Right ventricle myocardium superior (tissue), 1 donor: ENCODE results near the gene POF1B. TPM values are rescaled to one million over a fixed set of nuclear protein-coding genes. Genes with fewer than 3 reads are reported as not detected.
A peak's percentile ranks its signal among the peaks of the same experiment; 100 is the strongest.
"Not testable (repeated sequence)": the region's sequence is repeated elsewhere in the genome, so short reads cannot be mapped to it uniquely, and the experiment has no call there.

Experiments
- ATAC-seq: fragments of 200-7000 bp; cut with Tn5 transposase; one replicate; pipeline ENCODE4 v1.9.1; 2020; ENCODE audit warnings: mild to moderate bottlenecking; ENCODE audit not compliant: poor library complexity
- DNase-seq: peaks from one replicate; pipeline ENCODE4 v3.0.0-alpha.2; 2020
- intact Hi-C: fragments of 100-400 bp; cut with DNase I; formaldehyde crosslinking; loops from one replicate; pipeline ENCODE4 v1.11.2; 2022
- long read RNA-seq: library from polyadenylated mRNA; unstranded; transcript quantifications from one replicate; pipeline ENCODE4 v2.0.0, GENCODE V29; 2021
- total RNA-seq: library from RNA; stranded (reverse); fragmentation: NEBNext Ultra II Directional; extraction: Animal tissue kit (Norgen Biotek cat#: 25700); gene quantifications from one replicate; pipeline ENCODE4 v1.2.1, GENCODE V29; 2021
- donor health status: DM: no; HTN: yes; CAD: no; lungs with severe emphysema.

The POF1B gene, protein sequence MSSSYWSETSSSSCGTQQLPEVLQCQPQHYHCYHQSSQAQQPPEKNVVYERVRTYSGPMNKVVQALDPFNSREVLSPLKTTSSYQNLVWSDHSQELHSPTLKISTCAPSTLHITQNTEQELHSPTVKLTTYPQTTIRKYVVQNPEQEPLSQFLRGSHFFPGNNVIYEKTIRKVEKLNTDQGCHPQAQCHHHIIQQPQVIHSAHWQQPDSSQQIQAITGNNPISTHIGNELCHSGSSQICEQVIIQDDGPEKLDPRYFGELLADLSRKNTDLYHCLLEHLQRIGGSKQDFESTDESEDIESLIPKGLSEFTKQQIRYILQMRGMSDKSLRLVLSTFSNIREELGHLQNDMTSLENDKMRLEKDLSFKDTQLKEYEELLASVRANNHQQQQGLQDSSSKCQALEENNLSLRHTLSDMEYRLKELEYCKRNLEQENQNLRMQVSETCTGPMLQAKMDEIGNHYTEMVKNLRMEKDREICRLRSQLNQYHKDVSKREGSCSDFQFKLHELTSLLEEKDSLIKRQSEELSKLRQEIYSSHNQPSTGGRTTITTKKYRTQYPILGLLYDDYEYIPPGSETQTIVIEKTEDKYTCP
- total RNA-seq = 1.2 TPM
- long read RNA-seq, partial matches to known transcripts = 0 of 1 reads
- long read RNA-seq, other reads (novel, unspliced or antisense) = 0 of 1 reads

DNA sequence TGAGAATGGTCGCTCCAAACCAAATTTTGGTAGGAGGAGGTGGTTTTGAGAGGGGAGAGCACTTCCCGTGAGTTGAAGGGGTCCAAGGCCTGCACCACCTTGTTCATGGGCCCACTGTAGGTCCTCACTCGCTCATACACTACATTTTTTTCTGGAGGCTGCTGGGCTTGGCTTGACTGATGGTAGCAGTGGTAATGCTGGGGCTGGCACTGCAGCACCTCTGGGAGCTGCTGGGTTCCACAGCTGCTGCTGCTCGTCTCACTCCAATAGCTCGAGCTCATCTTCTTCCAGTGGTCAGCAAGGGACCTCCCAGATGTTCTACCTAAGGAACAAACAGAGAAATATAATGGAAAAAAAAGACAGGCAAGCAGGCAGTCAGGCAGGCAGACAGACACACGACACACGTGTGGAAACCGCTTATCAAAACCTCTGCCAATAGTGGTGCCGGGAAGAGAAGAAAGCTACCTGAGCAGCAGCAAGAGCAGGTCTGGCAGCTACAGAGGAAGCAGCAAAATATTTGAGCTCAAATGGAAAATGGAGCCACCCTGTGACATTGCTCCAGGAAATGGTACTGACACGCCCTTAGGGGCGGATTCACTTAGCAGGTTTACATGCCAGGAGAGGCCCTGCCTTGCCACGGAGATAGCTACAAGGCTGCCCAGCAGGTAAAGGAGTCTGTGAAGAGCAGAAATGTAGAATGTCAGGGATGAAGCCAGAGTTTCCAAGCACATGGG is at the start of gene POF1B:
POF1B (minus strand) TSS at position 492 of the 734 bp plus-strand sequence; CDS start at position 281, 211 bp downstream.
- ATAC-seq (no peak), DNase-seq (no peak)
- intact Hi-C loops = no loop called here

DNA sequence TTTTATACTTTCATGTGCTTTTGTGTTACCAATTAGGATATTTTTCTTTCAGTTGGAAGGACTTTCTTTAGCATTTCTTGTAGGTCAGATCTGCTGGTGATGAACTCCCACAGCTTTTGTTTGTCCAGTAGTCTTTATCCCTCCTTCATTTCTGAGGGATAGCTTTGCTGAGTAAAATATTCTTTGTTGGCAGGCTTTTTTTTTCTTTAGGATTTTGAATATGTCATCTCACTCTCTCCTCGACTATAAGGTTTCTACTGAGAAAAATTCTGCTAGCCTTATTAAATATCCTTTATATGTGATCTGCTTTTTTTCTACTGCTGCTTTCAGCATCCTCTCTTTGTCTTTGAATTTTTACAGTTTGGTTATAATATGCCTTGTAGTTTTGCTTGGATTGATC is 49.6 kb upstream of the POF1B start:
- intact Hi-C loops = no loop called here
- DNase-seq = no peak
- ATAC-seq = no peak

DNA sequence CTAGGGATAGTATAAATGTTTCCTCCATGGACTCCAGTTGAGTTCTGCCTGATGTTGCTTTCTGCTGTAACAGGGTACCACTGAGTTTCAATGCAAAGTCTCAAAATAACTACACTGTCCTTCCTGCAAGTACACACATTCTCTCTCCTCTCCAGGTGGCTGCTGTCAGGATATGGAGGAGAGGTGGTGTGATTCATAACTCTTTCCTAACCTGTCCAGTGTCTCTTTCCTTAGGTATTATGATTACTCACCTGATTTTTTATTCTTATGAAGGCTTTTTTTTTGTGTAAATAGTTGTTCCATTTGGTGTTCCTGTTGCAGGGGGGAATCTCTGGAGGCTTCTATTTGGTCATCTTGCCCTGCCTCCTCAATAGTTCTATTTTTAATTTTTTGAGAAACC is 39.8 kb upstream of the POF1B start:
- no peak for ATAC-seq
- intact Hi-C loops = no loop called here
- no peak for DNase-seq

DNA sequence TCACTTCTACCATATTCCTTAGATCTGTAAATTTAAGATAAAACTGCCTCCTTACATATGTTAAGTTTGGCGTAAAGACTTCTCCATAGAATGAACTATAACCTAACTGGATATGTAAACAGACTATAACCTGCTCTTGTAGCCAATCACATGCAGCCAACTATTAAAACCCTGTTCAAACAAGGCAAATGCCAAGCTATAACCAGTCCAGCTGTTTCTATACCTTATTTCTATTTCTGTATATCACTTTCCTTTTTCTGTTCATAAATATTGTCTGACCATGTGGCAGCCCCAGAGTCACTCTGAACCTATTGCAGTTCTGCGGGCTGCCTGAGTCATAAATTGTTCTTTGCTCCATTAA is 12.4 kb upstream of the POF1B start:
- intact Hi-C loops = no loop called here
- DNase-seq = no peak
- ATAC-seq = no peak

DNA sequence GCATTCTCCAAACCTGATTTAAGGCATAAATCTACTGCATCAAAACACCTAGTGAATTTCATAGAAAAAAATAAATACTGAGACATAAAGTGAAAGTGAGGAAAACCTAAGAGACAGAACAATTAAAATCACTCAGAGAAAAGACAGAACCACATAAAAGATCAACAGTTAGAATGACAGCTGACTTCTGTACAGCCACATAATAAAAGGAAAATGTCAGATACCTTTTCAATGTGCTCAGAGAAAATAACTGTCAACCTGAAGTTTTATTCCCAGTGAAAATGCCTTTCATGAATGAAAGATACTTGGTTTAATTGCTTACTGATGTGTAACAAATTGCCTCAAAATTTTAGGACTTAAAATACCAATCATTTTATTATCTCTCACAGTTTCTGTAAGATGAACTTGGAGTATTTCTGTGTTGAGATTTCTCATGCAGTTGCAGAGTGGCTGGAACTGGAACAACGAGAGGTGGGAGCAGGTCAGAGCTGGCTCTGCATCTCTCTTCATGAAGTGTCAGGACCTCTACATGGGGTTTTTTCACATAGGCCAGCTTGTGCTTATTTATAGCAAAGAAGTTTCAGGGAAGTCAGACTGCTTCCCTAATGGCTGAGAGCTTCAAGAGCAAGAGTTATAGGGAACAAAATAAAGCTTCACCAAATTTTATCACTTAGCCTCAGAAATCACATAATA is 11.9 kb upstream of the POF1B start:
- intact Hi-C loops = no loop called here
- DNase-seq (no peak), ATAC-seq (no peak)

DNA sequence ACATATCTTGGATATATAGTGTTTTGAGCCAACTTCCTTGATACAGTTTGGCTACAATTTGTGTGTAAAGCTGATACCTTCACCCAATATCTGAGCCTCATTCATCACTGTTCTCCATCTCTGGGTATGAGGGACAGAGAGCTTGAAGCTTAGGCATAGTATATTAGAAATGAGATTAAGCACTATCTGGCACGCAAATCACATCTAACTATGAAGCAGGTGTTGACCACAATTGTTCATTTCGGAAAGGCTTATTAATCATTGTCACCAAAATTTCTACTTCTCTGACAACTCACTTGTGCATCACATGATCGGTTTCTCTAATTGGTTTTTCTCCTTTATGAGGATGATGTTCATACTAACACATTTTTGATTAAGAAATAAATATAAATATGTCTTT is 2.1 kb upstream of the POF1B start:
- DNase-seq = no peak
- intact Hi-C loops = no loop called here
- ATAC-seq = no peak

DNA sequence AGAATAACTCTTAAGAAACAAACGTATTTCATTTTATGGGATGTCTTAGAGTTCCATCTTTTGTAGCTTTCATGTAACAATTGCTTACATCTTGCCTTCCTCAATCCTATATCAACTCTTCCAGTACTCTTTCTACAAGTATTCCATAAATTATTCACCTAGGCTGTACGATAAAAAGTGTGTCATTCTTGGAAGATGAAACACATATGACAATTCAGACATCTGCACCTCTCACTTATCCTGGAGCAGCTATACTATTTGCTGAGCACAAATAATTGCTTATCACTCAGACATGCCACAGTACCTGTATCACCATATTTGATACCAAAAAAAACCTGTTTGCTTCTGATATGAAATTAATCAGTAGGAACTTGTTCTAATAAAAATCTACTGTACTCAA is 1.0 kb downstream of the POF1B start:
- intact Hi-C loops = no loop called here
- DNase-seq = no peak
- no peak for ATAC-seq

DNA sequence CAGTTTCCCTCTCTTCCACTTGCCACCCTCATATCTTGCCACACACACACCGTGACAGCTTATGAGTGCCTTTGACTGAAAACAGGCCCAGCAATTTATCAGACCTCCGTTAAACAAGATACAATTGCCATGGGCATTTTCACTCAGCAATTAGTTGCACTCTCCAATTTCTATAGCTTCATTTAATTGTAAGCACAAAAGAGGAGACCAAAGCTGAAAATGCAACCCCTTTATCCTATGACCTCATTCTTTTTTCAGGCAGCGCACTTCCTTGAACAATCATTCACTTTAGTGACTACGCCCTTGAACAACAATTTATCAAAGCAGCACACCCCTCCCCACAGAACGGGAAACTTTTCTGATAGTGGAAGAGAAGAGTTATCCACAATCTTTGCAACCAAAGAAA is 4.1 kb downstream of the POF1B start:
- ATAC-seq = peak; percentile 58
- DNase-seq = no peak
- intact Hi-C loops = no loop called here

DNA sequence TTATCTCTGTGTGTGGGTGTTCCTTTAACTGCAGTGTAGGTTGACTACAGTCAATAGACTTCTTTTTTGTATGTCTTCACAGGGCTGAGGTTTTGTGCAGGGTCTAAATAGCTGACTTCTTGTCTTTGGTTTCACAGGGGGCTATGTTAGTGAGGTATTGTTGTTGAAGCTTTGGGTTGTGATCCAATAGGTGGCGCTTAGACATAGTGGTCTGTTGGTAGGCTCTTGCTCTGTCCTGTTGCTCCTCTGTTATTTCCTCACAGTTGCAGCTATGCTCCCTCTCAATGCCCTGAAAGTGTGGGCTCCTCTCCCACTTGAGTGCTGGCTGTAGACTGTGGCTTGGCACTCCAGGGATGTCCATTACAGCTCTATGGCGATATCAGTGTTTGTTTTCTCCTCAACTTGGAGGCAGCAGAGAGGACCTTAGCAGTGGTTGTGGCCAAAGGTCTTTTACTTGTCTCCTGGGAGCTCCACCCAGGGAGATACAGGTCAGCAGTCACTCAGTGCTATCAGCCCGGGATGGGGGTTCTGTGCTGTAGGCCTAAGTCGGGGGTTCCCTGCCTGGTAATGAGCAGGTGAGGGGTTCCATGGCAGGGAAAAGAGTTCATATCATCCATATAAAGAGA is 14.0 kb downstream of the POF1B start:
- intact Hi-C loops = no loop called here
- no peak for DNase-seq
- no peak for ATAC-seq

DNA sequence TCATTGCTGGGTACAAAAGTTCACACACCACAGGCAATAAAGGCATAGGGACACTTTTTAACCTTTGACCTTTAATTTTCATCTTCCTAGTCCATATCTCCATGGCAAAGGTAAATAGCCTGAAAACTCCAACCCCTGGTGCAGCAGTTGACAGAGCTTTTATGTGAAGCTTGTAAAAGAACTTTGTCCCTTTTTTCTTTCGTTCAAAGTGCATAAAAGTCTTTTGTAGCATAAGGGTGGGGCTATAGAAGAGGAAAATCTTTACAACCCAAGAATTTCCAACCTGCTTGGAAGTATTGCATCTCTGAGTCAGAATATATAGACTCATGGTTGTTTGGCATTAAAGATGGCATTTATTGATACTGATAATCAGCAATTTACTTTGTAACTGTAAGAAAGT is 20.4 kb downstream of the POF1B start:
- no peak for ATAC-seq
- no peak for DNase-seq
- intact Hi-C loops = no loop called here

DNA sequence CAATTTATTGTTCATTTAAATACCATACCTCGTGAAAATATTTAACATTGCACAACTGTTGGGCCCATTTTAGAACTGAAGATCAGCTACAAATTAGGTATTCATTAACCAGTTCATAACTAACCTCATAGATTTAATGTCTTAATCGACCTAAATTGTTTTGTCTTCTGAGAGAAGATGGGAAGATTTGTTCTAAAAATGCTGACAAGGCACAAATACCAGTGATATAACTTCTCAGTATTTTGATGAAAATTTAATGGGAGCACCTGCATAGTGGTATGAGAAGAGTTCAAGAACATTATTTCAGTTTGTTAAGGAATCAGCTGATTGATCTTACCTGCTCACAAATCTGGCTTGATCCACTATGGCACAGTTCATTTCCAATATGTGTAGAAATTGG is 33.9 kb downstream of the POF1B start:
- no peak for DNase-seq
- no peak for ATAC-seq
- intact Hi-C loops = no loop called here

DNA sequence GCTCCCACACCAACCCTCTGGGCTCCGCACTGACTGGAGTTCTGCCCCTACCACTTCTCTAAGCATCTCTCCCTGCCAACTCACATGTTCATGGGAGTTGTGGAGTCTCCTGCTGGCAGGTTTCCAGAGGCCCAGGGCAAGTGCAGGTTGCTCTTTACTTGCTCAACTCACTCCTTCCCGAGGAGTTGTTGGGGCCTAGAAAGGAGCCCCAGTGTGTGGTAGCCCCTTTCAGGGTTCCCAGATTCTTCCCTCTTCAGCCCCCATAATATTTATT is 52.5 kb downstream of the POF1B start:
- ATAC-seq (no peak), DNase-seq (no peak)
- intact Hi-C loops = no loop called here

DNA sequence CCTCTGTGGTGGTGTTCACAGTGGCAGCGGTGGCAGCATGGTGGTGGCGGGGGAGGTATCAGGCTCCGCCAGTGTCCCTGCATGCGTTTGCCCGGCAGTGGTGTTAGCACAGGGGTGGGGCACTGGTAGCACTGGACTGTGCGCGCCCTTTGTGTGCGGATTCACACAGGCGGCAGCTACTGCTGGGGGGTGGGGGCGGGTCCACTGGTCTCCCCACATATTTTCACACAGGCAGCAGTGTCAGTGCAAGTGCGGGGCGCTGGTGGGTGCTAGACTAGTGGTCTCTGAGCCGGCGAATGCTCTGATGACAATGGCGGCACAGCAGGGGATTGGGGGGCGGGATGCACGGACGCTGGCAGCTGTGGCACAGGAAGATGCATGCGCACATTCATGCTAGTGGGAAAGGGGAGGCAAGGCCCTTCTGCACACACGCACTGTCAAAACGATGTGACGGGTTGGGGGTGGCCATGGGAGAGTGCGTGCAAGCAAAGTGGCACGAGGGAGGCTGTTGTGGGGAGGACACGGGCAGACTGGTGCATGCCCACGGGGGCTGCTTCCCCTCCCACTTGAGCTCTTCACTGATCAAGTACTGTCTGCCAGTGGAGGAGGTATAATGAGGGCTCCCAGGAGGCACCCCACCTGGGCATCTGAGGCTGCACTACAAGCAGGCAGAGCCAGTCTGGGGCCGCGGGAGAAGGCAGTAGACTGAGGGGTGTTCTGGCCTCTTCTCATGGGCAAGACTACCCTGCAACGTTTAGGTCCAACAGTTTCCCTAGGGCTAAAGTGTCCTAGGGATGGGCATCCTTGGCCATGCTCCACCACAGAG is 53.0 kb downstream of the POF1B start:
- intact Hi-C loops = no loop called here
- ATAC-seq (no peak), DNase-seq (no peak)

DNA sequence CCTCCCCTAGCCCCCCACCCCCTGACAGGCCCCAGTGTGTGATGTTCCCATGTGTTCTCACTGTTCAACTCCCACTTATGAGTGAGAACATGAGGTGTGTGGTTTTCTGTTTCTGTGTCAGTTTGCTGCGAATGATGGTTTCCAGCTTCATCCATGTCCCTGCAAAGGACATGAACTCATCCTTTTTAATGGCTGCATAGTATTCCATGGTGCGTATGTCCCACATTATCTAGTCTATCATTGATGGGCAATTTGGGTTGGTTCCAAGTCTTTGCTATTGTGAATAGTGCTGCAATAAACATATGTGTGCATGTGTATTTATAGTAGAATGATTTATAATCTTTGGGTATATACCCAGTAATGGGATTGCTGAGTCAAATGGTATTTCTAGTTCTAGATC is 68.1 kb downstream of the POF1B start:
- DNase-seq, ATAC-seq, intact Hi-C loops: not testable (repeated sequence)

DNA sequence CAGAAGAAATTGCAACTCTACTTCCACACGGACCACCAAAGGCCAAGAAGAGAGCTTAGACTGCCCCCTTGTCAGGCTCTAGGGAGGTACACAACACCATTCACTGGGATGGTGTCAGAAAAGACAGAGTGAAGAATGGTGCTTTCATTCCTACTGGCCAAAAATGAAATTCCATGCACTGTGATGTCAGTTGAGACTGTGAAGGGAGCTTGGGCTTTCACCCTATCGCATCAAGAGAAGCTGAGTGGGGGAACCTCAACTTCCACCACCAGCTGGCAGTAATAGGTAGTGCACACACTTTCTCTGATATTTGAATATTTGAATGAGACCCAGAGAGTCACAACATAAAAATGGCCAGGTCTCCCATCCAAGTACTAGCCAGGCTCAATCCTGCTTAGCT is 69.7 kb downstream of the POF1B start:
- ATAC-seq = no peak
- intact Hi-C loops = no loop called here
- DNase-seq = no peak

DNA sequence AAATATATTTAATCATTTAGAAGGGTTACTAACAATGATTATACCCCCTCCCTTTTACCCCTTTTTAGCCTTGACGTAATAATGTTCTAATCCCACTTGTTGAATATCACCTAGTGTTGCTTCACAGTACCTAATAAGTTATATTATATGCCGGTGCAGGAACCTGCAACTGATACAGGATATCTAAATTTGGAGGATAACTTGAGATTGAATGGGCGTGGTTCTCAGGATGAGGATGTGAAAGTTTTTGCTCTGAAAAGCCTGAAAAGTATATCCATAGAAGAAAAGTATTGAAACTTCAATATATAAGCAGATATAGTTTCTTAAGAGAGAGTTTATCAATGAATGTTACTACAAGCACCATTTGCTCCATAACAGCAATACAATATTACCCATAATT is 75.9 kb downstream of the POF1B start:
- DNase-seq (no peak), ATAC-seq (no peak)
- intact Hi-C loops = no loop called here

DNA sequence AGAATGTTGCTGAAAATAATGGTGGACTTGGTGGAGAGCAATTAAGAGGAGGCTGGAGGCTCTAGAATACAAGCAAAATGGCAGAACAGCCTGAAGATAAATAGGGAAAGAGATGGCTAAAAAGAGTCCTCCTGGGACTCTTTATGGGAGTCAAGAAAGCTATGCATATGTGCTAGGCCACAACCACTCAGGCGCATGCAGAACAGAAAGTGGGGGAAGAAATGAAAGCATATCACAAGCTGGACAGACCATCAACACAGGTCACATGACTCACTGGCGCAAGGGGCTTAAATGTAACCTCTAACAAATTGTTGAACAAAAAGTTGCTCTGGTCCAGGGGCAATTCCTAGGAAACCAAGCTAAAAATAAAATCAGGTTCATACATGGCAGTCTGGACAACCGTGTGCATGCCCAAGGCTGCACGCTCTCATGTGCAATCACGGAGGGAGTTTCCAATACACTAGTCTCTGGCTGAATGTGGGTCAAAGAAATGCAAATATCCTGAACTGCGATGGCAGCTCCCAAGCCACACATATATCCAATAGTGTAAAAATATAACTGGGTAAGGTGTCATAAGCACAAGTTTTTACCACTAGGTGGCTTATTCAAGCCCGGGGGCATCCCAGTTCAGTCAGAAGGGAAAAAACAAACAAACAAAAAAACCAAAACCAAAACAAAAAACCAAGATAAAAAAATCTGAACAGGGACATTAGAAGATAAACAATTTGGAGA is 90.3 kb downstream of the POF1B start:
- intact Hi-C loops = no loop called here
- no peak for ATAC-seq
- DNase-seq = no peak

DNA sequence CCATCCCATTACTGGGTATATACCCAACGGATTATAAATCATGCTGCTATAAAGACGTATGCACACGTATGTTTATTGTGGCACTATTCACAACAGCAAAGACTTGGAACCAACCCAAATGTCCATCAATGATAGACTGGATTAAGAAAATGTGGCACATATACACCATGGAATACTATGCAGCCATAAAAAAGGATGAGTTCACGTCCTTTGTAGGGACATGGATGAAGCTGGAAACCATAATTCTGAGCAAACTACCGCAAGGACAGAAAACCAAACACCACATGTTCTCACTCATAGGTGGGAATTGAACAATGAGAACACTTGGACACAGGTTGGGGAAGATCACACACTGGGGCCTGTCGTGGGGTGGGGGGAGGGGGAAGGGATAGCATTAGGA is 94.2 kb downstream of the POF1B start:
- DNase-seq, ATAC-seq, intact Hi-C loops: not testable (repeated sequence)
